ENCODE measurements around the gene GLIS2.
"Not testable (repeated sequence)": the region's sequence is repeated elsewhere in the genome, so short reads cannot be mapped to it uniquely, and the experiment has no call there.

GLIS2 gene

DNA sequence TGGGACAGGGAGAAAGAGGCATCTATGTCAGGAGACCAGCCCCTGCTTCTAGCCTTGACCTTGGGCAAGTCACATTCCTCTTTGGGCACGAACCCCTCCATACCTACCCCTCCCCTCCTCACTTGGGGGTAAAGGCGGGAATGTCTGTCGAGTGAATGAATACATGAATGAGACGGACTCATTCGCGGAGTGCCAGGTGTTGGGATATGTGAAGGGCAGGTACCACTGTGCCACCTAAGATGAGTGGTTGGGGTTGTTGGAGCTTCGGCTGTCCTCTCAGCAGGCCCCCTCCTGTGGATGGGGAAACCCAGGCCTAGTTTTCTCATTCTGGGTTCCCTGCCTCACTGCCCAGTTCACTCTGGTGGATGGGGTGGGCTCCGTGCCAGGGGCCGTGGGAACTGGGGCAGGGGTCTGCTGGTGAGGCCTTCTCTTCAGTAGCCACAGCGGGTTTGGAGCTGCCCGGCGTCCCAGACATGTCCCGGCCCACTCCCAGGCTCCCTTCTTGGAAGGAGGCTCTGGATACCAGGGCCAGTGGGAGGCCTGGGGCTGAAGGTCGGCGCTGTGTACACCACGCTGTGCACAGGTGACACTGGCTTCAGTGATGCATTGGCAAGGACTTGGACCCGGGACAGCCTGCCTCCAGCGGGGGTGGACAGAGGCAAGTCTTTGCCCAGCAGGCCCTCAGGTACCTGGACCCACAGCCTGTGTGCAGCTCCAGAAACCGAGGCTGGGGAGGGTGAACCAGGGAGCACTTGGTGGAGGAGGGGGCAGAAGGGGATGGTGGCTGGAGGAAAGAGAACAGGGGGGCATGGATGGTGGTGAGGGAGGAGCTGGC, 5.6 kb downstream of the GLIS2 start:
- DNase-seq = no peak

DNA sequence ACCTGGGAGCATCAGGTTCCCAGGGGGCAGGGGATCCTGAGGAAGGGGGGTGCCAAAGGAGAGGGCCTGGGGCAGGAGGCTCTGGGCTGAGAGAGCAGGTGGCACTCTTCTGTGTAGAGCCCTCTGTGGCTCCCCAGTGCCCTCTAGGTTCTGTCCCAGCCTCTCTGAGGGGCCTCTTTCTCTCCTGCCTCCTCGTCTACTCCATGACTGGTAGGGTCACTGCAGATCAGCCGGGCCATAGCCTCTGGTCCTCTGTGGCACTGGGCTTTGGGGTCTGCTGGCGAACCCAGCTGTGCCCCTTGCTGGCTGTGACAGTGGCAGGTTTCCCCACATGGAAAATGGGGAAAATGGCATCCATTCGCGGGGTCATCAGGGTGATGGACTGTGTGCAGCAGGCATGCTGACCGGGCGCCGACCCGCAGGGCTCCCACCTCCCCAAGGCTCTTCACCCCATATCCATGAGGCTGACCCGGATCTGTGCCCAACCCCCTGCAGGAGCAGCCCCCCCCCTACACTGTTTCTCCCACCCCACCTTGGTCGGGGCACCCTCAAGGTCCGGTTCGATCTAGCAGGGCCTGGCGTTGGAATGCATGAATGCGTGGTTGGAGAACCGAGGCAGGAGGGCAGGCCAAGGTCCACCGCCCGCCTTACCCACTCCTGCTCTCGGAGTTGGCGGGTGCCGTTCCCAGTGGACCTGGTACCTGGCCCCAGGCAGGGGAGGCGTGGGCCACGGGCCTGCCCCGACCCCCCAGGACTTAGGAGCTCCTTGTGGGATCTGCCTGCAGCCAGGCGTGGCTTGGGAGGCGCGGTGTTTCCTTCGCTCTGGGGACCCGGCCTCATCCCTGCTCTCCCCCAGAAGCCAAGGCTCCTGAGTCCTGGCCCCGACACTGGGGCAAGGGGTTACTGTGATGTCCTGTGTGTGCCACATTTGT, 6.5 kb downstream of the GLIS2 start:
- DNase-seq = no peak

DNA sequence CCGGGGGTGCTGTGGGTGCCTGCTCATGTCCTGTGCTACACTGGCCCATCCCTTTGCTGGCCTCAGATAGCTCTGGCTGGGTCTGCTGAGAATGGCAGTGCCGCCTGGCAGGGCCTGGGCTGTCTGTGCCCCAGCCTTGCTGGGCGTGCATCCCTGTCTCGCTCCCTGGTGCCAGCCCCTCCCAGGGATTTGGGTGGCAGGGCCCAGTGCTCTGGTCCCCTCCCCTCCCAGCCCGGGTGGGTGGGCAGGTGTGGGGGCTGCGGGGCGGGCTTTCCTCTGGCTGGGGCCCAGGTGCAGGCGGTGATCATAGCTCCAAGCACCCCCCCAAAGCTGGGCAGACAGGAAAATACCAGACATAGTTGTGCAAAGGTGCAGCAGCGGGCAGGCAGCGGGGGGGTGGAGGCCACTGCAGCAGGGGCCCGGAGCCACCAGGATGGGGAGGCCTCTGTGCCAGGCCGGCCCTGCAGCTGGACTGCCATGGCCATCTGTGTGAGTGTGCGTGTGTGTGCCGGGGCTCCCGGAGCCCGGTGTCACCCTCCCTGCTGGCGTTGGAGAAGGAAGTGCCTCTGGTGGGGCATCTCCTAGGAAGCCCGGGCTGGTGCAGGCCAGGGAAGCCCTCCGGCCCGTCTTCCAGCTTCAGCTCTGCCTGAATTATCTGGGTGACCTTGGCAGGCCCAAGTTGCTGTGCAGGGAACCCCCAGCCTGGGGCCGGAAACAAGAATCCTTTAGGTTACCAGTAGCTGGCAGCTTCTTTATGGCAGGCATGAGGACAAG, 7.4 kb downstream of the GLIS2 start:
- no peak for DNase-seq

- no peak for DNase-seq
Observed at GRCh38 chr16:4323845-4324488, 8.1 kb downstream of the GLIS2 start.

DNA sequence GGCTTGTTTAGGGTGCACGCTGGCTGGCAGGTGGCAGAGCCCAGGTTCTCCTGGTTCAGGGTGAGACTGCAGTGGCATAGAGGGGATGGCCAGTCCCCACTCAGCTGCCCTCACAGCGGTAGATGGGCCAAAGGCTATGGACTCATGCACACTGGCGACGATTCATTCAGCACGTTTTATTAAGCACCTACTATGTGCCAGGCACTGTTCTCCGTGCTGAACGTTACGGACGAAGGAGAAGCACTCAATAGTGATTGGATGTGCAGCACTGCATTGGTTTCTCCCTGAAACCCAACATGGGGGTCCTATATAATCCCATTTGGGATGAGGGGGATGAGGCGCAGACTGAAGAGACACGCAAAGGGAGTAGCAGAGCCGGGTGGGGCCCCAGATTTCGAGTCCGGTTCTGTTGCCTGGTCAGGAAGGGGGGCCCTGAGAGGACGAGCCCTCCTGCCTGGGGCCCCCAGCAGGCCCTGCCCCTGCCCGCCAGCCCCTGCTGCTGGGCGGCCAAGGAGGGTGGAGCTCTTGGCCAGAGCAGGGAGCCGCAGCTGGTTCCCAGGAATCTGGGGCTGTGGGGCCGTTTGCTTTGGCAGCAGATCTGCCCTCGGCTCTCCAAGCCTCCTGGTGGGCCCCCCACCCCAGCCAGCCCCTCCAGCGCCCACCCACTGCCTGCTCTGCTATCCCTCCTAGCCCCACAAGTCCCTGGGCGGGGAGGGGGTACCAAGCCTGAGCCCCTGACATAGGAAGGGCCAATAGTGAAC, 8.8 kb downstream of the GLIS2 start:
- DNase-seq = no peak

DNA sequence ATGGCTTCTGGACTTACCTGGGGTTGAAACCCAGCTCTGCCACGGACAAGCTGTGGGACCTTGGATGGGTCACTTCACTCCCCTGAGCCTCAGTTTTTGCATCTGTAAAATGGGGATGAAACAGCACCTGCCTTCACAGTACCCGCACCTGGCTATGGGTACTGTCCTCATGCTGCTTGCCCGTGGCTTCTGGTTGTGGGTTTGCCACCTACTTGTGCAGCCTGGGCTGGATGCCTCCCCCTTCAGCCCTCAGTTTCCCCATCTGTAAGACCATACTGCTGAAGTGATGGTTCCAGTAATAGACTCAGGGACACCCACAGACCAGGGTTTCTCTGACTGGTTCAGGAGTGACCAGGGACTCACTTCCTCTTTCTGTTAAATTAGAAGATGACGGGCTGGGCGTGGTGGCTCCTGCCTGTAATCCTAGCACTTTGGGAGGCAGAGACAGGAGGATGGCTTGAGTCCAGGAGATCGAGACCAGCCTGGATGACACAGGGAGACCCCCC, 9.4 kb downstream of the GLIS2 start:
- no peak for DNase-seq

GRCh38 chr16:4327386-4328045, 11.6 kb downstream of the GLIS2 start:
- DNase-seq = no peak

DNA sequence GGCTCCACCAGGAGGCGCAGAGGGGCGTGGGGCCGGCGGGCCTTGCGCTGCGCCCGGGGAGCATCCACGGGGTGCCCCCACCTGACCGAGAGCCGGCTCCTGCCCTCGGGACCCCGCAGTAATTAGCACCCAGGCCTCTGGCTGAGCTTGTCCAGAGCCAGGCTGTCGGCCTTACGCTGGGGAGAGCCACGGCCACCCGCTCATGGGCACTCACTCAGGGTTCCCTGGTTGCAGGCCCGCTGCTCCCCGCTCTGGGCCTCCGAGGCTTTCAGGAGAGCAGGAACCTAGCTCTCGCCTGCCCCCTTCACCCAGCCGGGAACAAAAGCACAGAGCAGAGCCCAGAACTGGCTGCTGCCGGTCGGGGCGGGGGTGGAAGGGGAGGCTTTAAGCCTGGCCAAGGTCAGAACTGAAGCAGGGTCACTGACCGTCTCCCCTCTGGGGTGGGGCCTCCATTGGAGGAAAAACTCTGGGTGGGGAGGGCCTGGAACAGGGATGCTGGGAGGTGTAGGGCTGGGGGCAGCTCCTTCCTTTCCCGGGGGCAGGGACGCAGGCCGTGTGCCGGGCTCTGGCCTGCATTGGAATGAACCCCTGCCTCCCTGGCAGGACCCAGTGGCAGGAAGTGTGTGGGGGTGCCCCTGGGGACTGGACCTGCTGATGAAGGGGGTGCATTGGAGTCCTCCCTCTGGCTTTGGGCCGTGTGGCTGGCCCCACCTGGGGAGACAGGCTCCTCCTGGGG, 12.3 kb downstream of the GLIS2 start:
- DNase-seq = no peak

GRCh38 chr16:4328782-4329775, 13.2 kb downstream of the GLIS2 start:
- no peak for DNase-seq

DNA sequence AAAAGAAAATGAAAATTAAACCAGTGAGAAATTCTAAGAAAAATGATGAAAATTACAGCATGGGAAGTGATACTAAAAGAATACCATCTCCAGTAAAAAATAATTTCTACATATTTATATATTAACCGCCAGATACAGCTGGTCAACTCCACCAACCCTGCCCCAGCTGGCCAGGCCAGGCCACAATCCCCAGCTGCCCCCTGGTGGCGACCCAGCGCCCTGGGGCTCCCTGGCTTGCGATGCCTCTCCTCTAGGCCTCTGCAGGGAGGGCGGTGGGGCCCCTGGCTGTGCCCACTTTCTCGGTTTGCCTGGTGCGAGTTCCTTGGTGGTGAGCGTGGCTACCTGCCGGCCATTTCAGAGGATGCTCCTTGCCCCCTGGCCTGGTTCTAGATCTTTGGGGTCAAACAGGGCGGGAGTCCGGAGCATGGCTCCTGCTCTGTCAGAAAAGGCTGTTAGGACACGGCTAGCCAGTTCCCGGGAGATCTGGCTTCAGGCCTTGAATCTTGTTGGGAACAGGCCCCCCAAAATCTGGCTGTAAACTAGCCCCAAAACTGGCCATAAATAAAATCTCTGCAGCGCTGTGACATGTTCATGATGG, 14.5 kb downstream of the GLIS2 start:
- DNase-seq = no peak

DNA sequence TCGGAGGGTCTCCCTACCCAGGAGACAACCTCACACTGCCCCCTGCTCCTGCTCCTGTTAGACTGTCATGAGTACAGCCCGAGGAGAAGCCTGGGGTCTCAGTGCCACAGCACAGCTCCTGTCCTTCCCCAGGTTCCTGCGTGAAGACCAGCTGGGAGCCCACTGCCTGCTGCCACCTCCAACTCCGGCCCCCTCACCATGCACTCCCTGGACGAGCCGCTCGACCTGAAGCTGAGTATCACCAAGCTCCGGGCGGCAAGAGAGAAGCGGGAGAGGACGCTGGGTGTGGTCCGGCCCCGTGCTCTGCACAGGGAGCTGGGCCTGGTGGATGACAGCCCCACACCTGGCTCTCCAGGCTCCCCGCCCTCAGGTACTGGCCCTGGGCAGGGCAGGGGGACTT, 16.2 kb downstream of the GLIS2 start:
- DNase-seq = no peak

GRCh38 chr16:4332623-4333307, 16.9 kb downstream of the GLIS2 start:
- DNase-seq = no peak

DNA sequence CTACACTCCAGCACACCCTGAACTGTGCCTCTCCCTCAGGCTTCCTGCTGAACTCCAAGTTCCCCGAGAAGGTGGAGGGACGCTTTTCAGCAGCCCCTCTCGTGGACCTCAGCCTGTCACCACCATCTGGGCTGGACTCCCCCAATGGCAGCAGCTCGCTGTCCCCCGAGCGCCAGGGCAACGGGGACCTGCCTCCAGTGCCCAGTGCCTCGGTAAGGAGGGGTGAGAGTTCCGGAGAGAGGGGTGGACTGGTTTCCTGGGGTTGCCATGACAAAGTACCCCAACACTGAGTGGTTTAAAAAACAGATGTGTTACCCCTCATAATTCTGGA, 17.4 kb downstream of the GLIS2 start:
- DNase-seq = no peak

- DNase-seq = not testable (repeated sequence)
Observed at GRCh38 chr16:4333714-4334113, 17.8 kb downstream of the GLIS2 start.

- DNase-seq = no peak
Observed at GRCh38 chr16:4334724-4335495, 19.0 kb downstream of the GLIS2 start.

GRCh38 chr16:4336701-4337539, 21.1 kb downstream of the GLIS2 start:
- DNase-seq = no peak
